Thyroid gland (tissue), 4 donors: ENCODE results near the gene TCF12.

Experiments used
- CTCF ChIP-seq, 6 experiments: fragments of 200-600 bp in 3 of 6; fragments of 450-650 bp in 3 of 6; sonication (generic) in 3 of 6; IDR thresholded peaks; one replicate each; pipeline ENCODE4 v1.5.1; 2016 to 2019; ENCODE audit warnings: antibody characterized with exemption in 6 of 6, mild to moderate bottlenecking in 2 of 6, inconsistent platforms in 1 of 6, moderate library complexity in 1 of 6
- POLR2A ChIP-seq, 2 donors: fragments of 450-650 bp; IDR thresholded peaks; one replicate each; pipeline ENCODE4 v1.6.1; 2017; ENCODE audit warnings: antibody characterized with exemption in 2 of 2, mild to moderate bottlenecking in 2 of 2, moderate library complexity in 1 of 2

- no peak for TF ChIP-seq CTCF (IDR thresholded peaks at IDR 0.05)
- TF ChIP-seq POLR2A (IDR thresholded peaks at IDR 0.05) = no peak
These were observed 392.4 kb downstream of the TCF12 start for GRCh38 chr15:57310876-57311275.
